GM19324 (cell line): ENCODE data around the gene CEP85L.
A peak's percentile ranks its signal among the peaks of the same experiment; 100 is the strongest.

Experiments
- ATAC-seq: cut with Tn5 transposase; IDR thresholded peaks from one replicate; pipeline ENCODE4 v1.9.1; 2021; ENCODE audit warnings: mild to moderate bottlenecking, moderate library complexity; ENCODE audit not compliant: unreplicated experiment, low FRiP score

Gene CEP85L

GRCh38 chr6:118507636-118508035 lies 143.8 kb downstream of the CEP85L start:
- no peak for ATAC-seq

- no peak for ATAC-seq
These were observed 145.2 kb downstream of the CEP85L start for GRCh38 chr6:118506071-118506638.

DNA sequence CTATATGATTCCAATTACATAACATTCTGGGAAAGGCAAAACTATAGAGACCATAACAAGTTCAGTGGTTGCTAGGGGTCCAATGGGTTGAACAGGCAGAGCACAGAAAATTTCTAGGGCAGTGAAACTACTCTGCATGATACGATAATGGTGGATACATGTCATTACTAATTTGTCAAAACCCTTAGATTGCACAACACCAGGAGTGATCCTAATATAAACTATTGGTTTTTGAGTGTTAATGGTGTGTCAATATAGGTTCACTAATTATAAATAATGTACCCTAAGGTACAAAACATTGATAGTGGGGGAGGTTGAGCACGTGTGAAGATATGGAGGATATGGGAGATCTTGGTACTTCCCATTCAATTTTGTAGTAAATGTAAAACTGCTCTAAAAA lies 145.7 kb downstream of the CEP85L start:
- ATAC-seq, result no peak

DNA sequence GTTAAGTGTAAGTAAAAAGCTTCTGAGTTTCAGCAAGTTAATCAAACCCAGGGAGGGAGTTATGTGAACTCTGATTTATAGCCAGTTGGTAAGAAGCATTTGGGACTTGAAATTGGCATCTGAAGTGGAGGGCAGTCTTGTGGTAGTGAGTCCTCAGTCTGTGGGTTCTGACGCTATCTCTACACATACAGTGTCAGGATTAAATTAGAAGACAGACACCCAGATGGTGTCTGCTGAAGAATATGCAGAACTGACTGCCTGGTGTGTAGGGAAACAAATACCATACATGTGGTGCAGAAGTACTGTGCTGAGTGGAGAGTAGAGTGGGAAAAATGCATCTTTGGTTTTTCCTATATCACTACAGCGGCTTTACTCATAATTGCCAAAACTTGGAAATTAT lies 146.8 kb downstream of the CEP85L start:
- no peak for ATAC-seq

GRCh38 chr6:118502169-118502568 lies 149.2 kb downstream of the CEP85L start:
- no peak for ATAC-seq

GRCh38 chr6:118501765-118502164 lies 149.6 kb downstream of the CEP85L start:
- no peak for ATAC-seq

GRCh38 chr6:118501099-118501498 lies 150.3 kb downstream of the CEP85L start:
- no peak for ATAC-seq

GRCh38 chr6:118500130-118501015 lies 151.0 kb downstream of the CEP85L start:
- ATAC-seq, result no peak

DNA sequence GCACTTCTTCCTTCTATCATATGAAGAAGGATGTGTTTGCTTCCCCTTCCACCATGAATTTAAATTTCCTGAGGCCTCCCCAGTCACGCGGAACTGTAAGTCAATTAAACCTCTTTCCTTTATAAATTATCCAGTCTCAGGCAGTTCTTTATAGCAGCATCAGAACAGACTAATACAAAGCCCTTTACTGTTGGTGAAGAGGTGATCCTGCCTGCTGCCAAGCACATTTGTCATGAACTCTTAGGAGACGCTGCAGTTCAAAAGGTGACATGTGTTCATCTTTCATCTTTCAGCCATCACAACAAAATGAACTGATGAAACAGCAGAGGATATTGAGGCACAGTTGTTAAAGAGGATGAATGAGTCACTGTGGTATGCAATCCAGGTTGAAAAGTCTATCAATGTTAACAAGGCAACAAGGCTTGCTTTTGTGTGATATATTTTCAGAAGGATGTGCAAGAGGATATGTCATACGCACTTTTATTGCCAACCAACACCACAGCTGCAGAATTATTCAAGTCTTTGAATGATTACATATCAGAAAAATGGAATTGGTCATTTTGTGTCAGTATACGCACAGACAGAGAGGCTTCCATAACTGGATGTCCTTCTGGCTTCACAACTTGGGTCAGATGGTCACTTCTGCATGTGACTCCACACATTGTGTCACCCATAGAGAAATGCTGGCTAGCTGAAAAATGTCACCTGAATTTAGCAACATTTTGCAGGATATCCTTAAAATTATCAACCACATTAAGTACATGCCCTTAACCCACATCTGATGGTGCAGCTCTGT lies 155.7 kb downstream of the CEP85L start:
- no peak for ATAC-seq

- ATAC-seq, result no peak
These were observed 157.3 kb downstream of the CEP85L start for GRCh38 chr6:118494091-118494490.

DNA sequence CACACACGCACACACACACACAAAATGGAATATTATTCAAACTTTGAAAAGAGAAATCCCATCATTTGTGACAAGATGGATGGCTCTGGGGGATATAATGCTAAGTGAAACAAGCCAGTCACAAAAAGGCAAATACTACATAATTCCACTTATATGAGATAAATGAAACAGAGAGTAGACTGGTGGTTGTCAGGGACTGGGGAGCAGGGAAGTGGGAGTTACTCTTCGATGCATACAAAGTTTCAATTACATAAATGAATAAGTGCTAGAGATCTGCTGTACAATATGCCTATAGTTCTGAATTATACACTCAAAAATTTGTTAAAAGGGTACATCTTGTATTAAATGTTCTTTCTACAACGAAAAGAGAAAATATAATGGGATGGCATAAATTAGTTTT lies 161.4 kb downstream of the CEP85L start:
- no peak for ATAC-seq

- no peak for ATAC-seq
These were observed 162.8 kb downstream of the CEP85L start for GRCh38 chr6:118488631-118489030.

- ATAC-seq, result peak; percentile 88
These were observed 165.5 kb downstream of the CEP85L start for GRCh38 chr6:118485601-118486550.

- no peak for ATAC-seq
These were observed 174.8 kb downstream of the CEP85L start for GRCh38 chr6:118476551-118476950.

DNA sequence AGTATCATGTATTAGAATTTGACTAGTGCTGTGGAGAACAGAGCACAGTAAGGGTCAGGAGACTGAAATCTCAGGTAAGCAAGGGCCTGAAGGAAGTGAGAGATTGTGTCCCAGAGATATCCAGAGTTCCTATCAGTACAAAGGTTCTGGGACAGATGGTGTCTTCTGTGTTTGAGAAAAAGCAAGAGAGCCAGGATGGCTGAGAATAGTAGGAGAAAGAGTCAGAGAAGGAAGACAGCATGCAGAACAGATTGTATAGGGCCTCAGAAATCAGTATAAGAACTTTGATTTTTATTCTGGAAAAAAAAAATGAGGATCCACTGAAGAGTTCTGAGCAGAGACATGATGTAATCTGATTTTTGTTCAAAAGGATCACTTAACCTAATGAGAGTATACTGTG lies 178.1 kb downstream of the CEP85L start:
- no peak for ATAC-seq

DNA sequence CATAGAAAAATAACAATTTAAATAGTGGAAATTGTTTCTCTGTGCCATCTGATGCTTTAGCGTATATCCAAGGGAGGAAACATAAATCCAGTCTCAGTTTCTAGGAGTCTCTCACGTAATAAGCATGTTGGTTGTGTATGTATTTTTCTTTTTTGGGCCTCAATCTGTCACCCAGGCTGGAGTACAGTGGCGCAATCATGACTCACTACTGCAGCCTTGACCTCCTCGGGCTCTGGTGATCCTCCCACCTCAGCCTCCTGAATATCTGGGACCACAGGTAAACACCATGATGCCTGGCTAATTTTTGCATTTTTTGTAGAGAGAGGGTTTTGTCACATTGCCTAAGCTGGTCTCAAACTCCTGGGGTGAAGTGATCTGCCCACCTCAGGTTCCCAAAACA lies 181.9 kb downstream of the CEP85L start:
- no peak for ATAC-seq

DNA sequence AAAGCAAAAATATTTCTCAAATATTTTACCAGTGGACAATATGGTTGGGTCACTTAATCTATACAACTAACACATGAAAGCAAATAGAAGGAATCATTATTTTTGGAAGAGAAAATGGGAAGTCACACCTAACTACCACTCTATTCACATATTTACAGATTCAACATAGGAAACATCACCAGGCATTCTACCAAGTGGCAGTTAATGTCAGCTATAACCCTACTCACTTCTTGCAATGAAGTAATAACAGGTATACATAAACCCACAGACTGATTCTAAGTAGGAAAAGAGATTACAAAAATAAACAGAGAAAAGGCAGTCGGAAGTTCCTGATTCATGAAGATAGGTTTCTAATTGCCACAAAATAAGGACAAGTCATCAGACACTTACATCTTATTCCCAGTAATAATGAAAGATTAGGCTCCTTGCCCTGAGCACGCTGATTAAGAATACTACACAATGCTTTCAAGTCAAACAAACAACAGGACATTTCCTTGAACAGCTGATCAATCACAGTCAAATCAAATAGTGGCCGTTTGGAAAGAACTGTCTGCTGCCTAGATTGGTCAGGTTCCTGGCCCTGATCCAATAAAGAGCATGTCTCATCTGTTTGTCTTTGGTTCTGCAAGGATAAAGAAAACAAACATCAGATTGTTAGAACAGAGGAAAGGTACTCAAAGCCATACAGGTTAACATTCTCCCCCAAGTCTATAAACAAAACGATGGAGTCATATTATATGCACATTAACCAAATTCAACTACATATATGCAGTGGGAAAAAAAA lies 182.5 kb downstream of the CEP85L start:
- no peak for ATAC-seq

DNA sequence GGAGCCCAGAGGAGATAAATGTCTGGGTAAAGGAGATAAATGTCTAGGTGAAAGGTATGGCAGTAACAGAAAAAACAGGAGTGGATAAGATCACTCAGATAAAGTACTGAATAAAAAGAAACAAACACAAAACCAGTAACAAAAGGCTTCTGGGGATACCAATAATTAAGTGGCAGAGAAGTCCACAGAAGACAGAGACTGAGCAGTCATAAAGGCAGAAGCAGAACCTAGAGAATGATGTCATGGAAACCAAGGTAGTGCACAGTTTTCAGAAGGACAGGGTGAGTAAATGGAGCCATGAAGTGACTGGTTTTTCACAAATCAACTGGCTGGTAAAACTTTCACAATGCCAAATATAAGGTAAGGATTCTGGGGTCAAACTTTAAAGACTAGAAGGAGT lies 184.2 kb downstream of the CEP85L start:
- no peak for ATAC-seq

- no peak for ATAC-seq
These were observed 186.8 kb downstream of the CEP85L start for GRCh38 chr6:118464620-118465019.
